ENCODE measurements around the gene PRDM8. TPM values are rescaled to one million over a fixed set of nuclear protein-coding genes. Genes with fewer than 3 reads are reported as not detected.
"Not testable (repeated sequence)": the region's sequence is repeated elsewhere in the genome, so short reads cannot be mapped to it uniquely, and the experiment has no call there.

PRDM8 gene
- total RNA-seq, 1 donor from 2014 or later: 1.0 TPM

- intact Hi-C loops (cut with micrococcal nuclease): loop anchor here (5.0 to 10.0 kb wide), 3 partner anchors 33 to 1263 kb away; no protein-coding TSS in a partner anchor
- ATAC-seq (peak; percentile 44), DNase-seq (no peak)
These were observed 18.2 kb downstream of the PRDM8 start for GRCh38 chr4:80215449-80216052.

GRCh38 chr4:80216100-80216761 is 18.9 kb downstream of the PRDM8 start:
- DNase-seq (no peak), ATAC-seq (peak; percentile 54)
- intact Hi-C loops (cut with micrococcal nuclease): loop anchor here (5.0 to 10.0 kb wide), 3 partner anchors 34 to 1264 kb away; no protein-coding TSS in a partner anchor

DNA sequence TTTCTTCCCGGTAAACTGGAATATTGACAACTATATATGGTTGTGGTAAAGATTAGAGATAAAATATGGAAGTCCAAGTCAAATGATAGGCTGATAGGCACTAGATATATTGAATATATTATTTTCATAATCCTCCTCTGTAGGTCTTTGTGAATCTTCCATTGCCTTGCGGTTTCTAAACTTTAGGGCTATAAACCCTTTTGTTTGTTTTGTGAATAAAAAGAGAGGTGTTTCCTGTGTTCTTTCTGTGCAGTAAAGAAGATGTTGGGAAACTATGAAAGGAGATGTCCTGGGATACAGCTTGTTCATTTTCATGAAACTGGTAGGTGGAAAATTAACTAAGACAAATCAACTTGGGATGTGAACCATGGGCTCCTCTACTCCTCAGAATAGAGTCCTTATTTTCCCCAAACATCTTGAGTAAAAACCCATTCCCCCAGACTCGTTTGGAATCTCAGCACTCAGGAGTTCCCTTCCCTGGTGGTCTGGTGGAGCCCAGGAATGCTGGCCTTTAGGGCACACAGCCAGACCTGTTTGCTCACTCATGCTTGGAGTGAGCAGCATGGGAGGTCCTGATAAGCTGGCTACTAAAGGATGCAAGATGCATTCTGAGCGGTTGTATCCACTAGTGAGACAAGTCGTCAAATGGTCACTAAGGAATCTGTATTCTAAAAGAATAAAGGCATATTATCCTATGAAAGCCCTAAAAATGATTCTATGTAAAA is 22.2 kb downstream of the PRDM8 start:
- no peak for DNase-seq
- intact Hi-C loops (cut with micrococcal nuclease): loop anchor here (5.0 to 10.0 kb wide), 3 partner anchors 37 to 1267 kb away; no protein-coding TSS in a partner anchor
- no peak for ATAC-seq

DNA sequence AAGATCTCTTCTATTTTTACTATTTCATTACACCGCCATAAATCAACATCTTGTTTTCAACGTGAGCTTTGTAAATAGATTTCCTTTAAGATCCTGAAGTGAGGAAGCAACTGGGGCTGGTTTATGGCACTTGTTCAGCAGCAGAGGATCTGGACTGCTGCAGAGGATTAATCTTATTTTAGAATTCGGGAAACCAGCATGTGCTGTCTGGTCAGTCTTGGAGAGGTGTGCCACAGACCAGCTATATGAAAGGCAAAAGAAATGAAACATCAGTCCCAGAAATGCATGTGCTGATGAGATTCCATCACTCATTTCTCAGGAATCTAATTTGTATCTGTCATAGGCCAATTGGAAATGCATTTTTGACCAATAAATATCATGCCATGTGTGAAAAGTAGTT is 23.4 kb downstream of the PRDM8 start:
- DNase-seq (no peak), ATAC-seq (no peak)
- intact Hi-C loops (cut with micrococcal nuclease): no loop called here

GRCh38 chr4:80221161-80221560 is 23.9 kb downstream of the PRDM8 start:
- intact Hi-C loops (cut with micrococcal nuclease): no loop called here

DNA sequence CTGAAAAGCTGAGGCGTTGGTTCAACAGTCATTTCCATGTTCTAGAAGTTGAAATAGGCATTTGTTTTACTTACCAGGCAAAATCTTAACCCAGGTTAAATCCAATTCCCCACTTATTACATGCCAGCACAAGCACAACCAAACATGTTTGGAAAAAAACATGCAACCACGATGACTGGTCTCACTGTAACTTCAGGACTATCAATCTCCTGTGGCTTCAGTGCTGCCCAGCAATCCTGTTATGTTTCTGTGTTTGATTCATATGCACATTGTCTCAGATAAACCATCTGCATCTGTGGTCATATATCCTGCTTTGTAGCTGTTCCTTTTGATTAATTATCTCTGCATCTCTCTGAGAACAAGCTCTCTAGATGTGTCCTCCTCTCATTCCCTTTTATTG is 28.3 kb downstream of the PRDM8 start:
- ATAC-seq (no peak), DNase-seq (no peak)
- intact Hi-C loops (cut with micrococcal nuclease): no loop called here

More at GRCh38 chr4:80221161-80221560, 23.9 kb downstream of the PRDM8 start:
- DNase-seq: no peak
- no peak for ATAC-seq

DNA sequence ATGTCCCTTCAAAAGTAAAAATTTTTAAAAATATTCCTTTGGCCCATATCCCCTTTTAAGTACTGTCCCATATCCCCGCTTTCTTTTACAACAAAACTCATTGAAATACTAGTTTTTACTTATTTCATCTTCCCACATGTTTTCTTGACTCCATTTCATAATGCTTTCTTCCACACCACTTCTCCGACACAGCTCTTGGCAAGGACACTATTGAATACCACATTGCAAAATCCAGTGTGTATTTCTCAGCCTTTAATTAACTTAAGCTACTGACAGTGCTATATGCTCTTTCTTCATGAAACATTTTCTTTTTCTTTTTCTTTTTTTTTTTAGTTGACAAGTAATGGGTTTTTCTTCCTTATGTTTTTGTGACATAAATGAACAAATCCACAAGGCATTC is 28.8 kb downstream of the PRDM8 start:
- ATAC-seq: no peak
- intact Hi-C loops (cut with micrococcal nuclease): no loop called here

GRCh38 chr4:80228460-80228859 is 31.2 kb downstream of the PRDM8 start:
- DNase-seq (no peak), ATAC-seq (no peak)
- intact Hi-C loops (cut with micrococcal nuclease): no loop called here

More for the DNA sequence above, 28.8 kb downstream of the PRDM8 start:
- no peak for DNase-seq

DNA sequence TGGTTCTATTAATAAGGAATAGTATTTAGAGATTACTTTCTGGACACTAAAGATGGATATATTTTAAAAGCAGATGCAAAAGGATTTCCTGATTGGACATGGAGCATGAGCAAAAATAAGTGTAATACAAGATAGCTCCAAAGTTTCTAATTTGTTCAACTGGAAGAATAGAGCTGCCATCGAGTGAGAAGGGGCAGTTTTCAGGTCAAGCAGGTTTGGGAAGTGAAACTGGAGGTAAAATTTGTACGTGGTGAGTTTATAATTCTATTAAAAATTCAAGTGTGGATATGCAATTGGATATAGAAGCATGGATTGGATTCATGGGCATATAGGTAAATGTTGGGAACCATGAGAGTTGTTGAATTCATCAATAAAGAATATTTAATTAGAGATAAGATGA is 31.8 kb downstream of the PRDM8 start:
- DNase-seq: no peak
- ATAC-seq: no peak
- intact Hi-C loops (cut with micrococcal nuclease): no loop called here

DNA sequence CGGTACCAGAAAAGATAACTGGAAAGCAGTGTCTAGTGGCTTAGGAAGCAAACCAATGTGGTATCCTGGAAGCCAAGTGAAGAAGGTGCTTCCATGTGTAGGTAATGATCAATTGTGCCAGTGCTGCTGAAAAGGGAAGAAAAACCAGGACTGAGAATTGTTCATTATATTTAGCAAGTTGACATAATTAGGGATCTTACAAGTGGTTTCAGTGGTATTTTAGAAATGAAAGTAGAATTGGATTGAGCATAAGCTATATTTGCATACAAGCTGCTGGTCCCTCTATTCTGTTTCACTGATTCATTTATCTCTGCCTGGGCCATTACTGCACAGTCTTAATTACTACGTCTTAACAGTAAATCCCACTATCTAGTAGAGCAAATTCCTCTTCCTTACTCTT is 32.3 kb downstream of the PRDM8 start:
- intact Hi-C loops (cut with micrococcal nuclease): no loop called here
- DNase-seq (no peak), ATAC-seq (no peak)

- intact Hi-C loops (cut with micrococcal nuclease): no loop called here
- ATAC-seq (no peak), DNase-seq (no peak)
These were observed 33.9 kb downstream of the PRDM8 start for GRCh38 chr4:80231180-80231579.

DNA sequence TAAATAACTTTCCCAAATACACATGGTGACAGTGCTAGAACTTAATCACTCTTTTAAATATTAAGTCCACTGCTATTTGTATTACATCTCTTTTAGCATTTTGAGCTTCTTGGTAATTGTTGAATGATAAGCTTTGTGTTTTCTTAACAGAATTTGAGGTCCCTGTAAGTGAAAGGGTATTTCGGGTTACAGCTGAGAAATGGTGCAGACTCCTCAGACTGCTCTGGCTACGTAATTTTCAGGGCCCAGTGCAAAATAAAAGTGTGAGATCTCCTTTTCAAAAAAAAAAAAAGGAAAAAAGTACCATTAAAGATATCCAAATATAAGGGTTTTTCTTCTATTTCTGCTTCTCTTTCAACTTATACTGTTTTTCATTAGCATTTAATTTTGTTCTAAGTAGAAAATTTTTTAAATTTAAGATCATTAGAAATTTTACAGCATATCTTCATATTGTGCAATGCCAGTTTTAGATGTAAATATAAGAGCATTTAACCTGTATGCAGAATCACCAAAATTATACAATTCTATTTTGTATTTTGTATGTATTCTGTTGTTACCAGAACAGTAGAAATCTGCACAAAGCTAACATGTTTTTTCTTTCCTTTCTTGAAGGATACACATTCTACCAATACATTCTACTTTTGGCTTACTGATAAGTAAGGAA is 35.5 kb downstream of the PRDM8 start:
- DNase-seq (no peak), ATAC-seq (no peak)
- intact Hi-C loops (cut with micrococcal nuclease): no loop called here

- DNase-seq (no peak), ATAC-seq (no peak)
- intact Hi-C loops (cut with micrococcal nuclease): no loop called here
These were observed 36.1 kb downstream of the PRDM8 start for GRCh38 chr4:80233390-80233789.

GRCh38 chr4:80235451-80235850 is 38.1 kb downstream of the PRDM8 start:
- DNase-seq: no peak
- ATAC-seq: no peak
- intact Hi-C loops (cut with micrococcal nuclease): no loop called here

- ATAC-seq: no peak
- DNase-seq: no peak
- intact Hi-C loops (cut with micrococcal nuclease): no loop called here
These were observed 40.7 kb downstream of the PRDM8 start for GRCh38 chr4:80237992-80238391.

GRCh38 chr4:80239480-80240150 is 42.3 kb downstream of the PRDM8 start:
- intact Hi-C loops (cut with micrococcal nuclease): no loop called here
- DNase-seq: no peak
- no peak for ATAC-seq

- intact Hi-C loops (cut with micrococcal nuclease): no loop called here
- no peak for DNase-seq
- ATAC-seq: no peak
These were observed 43.7 kb downstream of the PRDM8 start for GRCh38 chr4:80240976-80241375.

DNA sequence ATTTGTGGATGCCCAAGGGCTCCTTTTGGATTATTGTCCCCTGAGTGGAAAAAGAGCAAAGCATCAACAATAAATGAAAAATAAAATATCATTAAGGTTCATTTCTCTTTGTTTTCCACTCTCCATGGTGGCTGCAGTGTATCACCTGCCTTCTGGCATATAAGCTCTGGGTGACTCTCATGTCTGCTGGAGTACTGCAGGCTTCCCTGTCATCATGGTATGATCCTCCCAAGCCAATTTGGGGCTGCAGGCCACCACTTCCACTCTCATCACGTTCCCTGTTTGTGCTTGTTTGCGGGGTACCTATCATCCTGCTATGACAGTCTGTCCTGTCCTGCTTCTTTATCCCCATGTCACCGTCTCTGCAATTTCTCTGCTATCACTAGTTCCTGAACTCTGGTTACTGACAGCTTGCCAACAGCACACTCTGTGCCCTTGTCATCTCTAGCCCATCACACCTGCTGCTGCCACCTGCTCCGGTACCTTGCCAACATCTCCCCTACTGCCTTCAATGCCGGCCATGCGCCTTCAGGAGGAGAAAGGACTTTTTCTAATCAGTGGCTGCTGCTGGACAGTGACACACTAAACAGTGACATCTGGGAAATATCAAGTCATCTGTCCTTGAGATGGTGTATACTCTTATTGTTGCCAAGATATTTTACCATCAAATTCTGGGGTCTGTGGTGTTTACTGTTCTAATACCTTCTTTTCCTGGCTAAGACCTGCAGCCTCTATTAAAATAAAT is 46.1 kb downstream of the PRDM8 start:
- ATAC-seq (peak; percentile 77), DNase-seq (no peak)
- intact Hi-C loops (cut with micrococcal nuclease): no loop called here

GRCh38 chr4:80247484-80247883 is 50.2 kb downstream of the PRDM8 start:
- ATAC-seq; intact Hi-C loops (cut with micrococcal nuclease); DNase-seq: not testable (repeated sequence)

Data from left ventricle myocardium superior (tissue), 1 donor.